ENCODE data around the gene PRR9.

- TF ChIP-seq GATA2 (IDR thresholded peaks at IDR 0.05; ENCODE audit: low read depth, low read length) (no peak), GATA3 (IDR thresholded peaks at IDR 0.05; ENCODE audit: low read depth, low read length) (no peak)
These were observed 36.3 kb downstream of the PRR9 start for GRCh38 chr1:153253693-153254092.

All from SH-SY5Y (cell line).